ENCODE results near the gene DHRSX.
"Not testable (repeated sequence)": the region's sequence is repeated elsewhere in the genome, so short reads cannot be mapped to it uniquely, and the experiment has no call there.

The DHRSX gene

GRCh38 chrX:2419418-2419817, 81.4 kb downstream of the DHRSX start:
- not testable (repeated sequence) for DNase-seq

- DNase-seq: no peak
Measured at GRCh38 chrX:2418000-2418399, 82.8 kb downstream of the DHRSX start.

- no peak for DNase-seq
Measured at GRCh38 chrX:2416851-2417604, 83.7 kb downstream of the DHRSX start.

GRCh38 chrX:2414384-2414783, 86.4 kb downstream of the DHRSX start:
- DNase-seq: no peak

- no peak for DNase-seq
Measured at GRCh38 chrX:2413969-2414368, 86.8 kb downstream of the DHRSX start.

GRCh38 chrX:2412131-2412530, 88.6 kb downstream of the DHRSX start:
- DNase-seq: no peak

GRCh38 chrX:2410279-2411020, 90.3 kb downstream of the DHRSX start:
- DNase-seq: no peak

GRCh38 chrX:2409796-2410195, 91.0 kb downstream of the DHRSX start:
- DNase-seq: no peak

- DNase-seq: no peak
Measured at GRCh38 chrX:2408856-2409255, 91.9 kb downstream of the DHRSX start.

GRCh38 chrX:2406891-2407518, 93.8 kb downstream of the DHRSX start:
- no peak for DNase-seq

GRCh38 chrX:2404776-2405175, 96.0 kb downstream of the DHRSX start:
- no peak for DNase-seq

GRCh38 chrX:2402361-2402690, 98.5 kb downstream of the DHRSX start:
- no peak for DNase-seq

GRCh38 chrX:2401590-2402360, 99.0 kb downstream of the DHRSX start:
- DNase-seq: no peak

- no peak for DNase-seq
Measured at GRCh38 chrX:2401201-2401589, 99.6 kb downstream of the DHRSX start.

- DNase-seq: no peak
Measured at GRCh38 chrX:2398064-2398656, 102.6 kb downstream of the DHRSX start.

- no peak for DNase-seq
Measured at GRCh38 chrX:2397229-2398063, 103.3 kb downstream of the DHRSX start.

GRCh38 chrX:2395261-2395992, 105.3 kb downstream of the DHRSX start:
- no peak for DNase-seq

- no peak for DNase-seq
Measured at GRCh38 chrX:2391869-2392606, 108.7 kb downstream of the DHRSX start.

GRCh38 chrX:2390754-2391153, 110.0 kb downstream of the DHRSX start:
- DNase-seq: no peak

- not testable (repeated sequence) for DNase-seq
Measured at GRCh38 chrX:2389731-2390130, 111.0 kb downstream of the DHRSX start.

- no peak for DNase-seq
Measured at GRCh38 chrX:2389324-2389723, 111.5 kb downstream of the DHRSX start.
